GM12891 (cell line): ENCODE measurements around the gene FOXP4.

ENCODE experiments used
- PAX5 ChIP-seq: IDR thresholded peaks from 2 replicates; pipeline ENCODE4 v1.6.1; 2011; ENCODE audit warnings: low read length, moderate library complexity, mild to moderate bottlenecking; ENCODE audit not compliant: insufficient read depth, severe bottlenecking
- POLR2A ChIP-seq: IDR thresholded peaks from 2 replicates; pipeline ENCODE4 v1.6.1; 2011; ENCODE audit warnings: low read depth, low read length, control low read depth
- POLR2AphosphoS5 ChIP-seq: IDR thresholded peaks from 2 replicates; pipeline ENCODE4 v1.6.1; 2011; ENCODE audit warnings: low read depth, low read length, control low read depth
- POU2F2 ChIP-seq: IDR thresholded peaks from 2 replicates; pipeline ENCODE4 v1.6.1; 2011; ENCODE audit warnings: low read depth, mild to moderate bottlenecking, control low read depth, low read length, moderate library complexity
- SPI1 ChIP-seq: IDR thresholded peaks from 2 replicates; pipeline ENCODE4 v1.6.1; 2011; ENCODE audit warnings: low read depth, low read length, control low read depth
- TAF1 ChIP-seq: IDR thresholded peaks from 2 replicates; pipeline ENCODE4 v1.6.1; 2011; ENCODE audit warnings: low read depth, low read length, control low read depth

DNA sequence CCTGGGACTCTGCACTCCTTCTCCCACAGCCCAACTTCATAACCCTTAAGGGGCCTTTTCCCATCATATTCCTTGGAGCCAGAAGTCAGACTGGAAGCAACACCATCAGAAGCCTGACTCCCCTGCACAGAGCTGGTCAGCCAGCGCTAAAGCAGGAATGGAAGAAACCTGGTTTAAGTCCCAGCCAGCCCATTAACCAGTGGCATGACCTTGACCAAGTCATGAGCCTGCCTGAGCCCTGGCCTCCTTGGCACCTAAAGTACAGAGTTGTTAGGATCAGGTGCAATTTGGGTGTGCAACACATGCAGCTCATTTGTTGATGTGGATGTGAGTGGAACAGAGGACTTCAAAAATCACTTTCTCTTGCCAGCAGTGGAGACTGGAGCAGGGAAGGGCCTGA, 20.8 kb downstream of the FOXP4 start:
- no peak for TF ChIP-seq POLR2AphosphoS5
- no peak for TF ChIP-seq TAF1
- no peak for TF ChIP-seq POLR2A
- no peak for TF ChIP-seq SPI1
- TF ChIP-seq PAX5: no peak
- no peak for TF ChIP-seq POU2F2
